Fibroblast of the aortic adventitia (primary cell): Measurements from ENCODE around the gene TP63. TPM values are rescaled to one million over a fixed set of nuclear protein-coding genes. Genes with fewer than 3 reads are reported as not detected.
"Not testable (repeated sequence)": the region's sequence is repeated elsewhere in the genome, so short reads cannot be mapped to it uniquely, and the experiment has no call there.

Experiments
- DNase-seq: peaks from one replicate; pipeline ENCODE4 v3.0.0-alpha.2; 2010; ENCODE audit warnings: low read depth
- H3K4me3 ChIP-seq: 2 replicates; pipeline ENCODE4 v1.5.1; 2011; ENCODE audit warnings: low read depth, mild to moderate bottlenecking, control low read depth, low read length, moderate library complexity
- CTCF ChIP-seq: IDR thresholded peaks from 2 replicates; pipeline ENCODE4 v1.5.1; 2011; ENCODE audit warnings: mild to moderate bottlenecking, low read length, control low read depth, inconsistent platforms; ENCODE audit not compliant: insufficient read depth
- total RNA-seq: library from RNA; depleted of rRNA; stranded (reverse); fragments of >200 nt; gene quantifications from 2 replicates; pipeline ENCODE4 v1.2.3, GENCODE V29; 2012; ENCODE audit warnings: low replicate concordance

Gene TP63
- total RNA-seq, 1 donor: 0.18 TPM

GRCh38 chr3:189737619-189738018, 106.4 kb downstream of the TP63 start:
- no peak for DNase-seq
- H3K4me3 ChIP-seq: no peak overlapping the region
- no peak for TF ChIP-seq CTCF

GRCh38 chr3:189739378-189739777, 108.2 kb downstream of the TP63 start:
- no peak for TF ChIP-seq CTCF
- H3K4me3 ChIP-seq: no peak overlapping the region
- no peak for DNase-seq

GRCh38 chr3:189740156-189740555, 109.0 kb downstream of the TP63 start:
- H3K4me3 ChIP-seq: no peak overlapping the region
- no peak for TF ChIP-seq CTCF
- no peak for DNase-seq

GRCh38 chr3:189744235-189744634, 113.0 kb downstream of the TP63 start:
- no peak overlapping the region for H3K4me3 ChIP-seq
- no peak for DNase-seq
- no peak for TF ChIP-seq CTCF

GRCh38 chr3:189745622-189746021, 114.4 kb downstream of the TP63 start:
- TF ChIP-seq CTCF: no peak
- no peak overlapping the region for H3K4me3 ChIP-seq
- DNase-seq: no peak

- H3K4me3 ChIP-seq: no peak overlapping the region
- no peak for DNase-seq
- TF ChIP-seq CTCF: no peak
Measured at GRCh38 chr3:189748046-189748445, 116.9 kb downstream of the TP63 start.

- H3K4me3 ChIP-seq, DNase-seq: not testable (repeated sequence)
Measured at GRCh38 chr3:189750972-189751371, 119.8 kb downstream of the TP63 start.
